ENCODE measurements around the gene PRF1.

GRCh38 chr10:70565556-70566514, 36.7 kb downstream of the PRF1 start:
- no peak for TF ChIP-seq CTCF (IDR thresholded peaks at IDR 0.05)
- no peak for TF ChIP-seq EZH2 (IDR thresholded peaks at IDR 0.05; ENCODE audit: borderline replicate concordance, insufficient read depth, low read depth, low read length, poor library complexity, severe bottlenecking)
